HEK293 (cell line): Measurements from ENCODE around the gene ZNF329.
A peak's percentile ranks its signal among the peaks of the same experiment; 100 is the strongest.

Source experiments
- BCL6B ChIP-seq: fragments of 450-650 bp; formaldehyde crosslinking; IDR thresholded peaks from 2 replicates; pipeline ENCODE4 v1.5.1; 2017; ENCODE audit warnings: missing biosample characterization, missing genetic modification characterization
- EGR2 ChIP-seq: fragments of 450-650 bp; formaldehyde crosslinking; IDR thresholded peaks from 2 replicates; pipeline ENCODE4 v1.5.1; 2016; ENCODE audit warnings: low read depth, missing biosample characterization, missing genetic modification characterization
- HOXA7 ChIP-seq: sonication (generic); formaldehyde crosslinking; IDR thresholded peaks from 2 replicates; pipeline ENCODE4 v1.8.1; 2022; ENCODE audit warnings: missing genetic modification reagents, borderline replicate concordance
- HOXC10 ChIP-seq: sonication (generic); formaldehyde crosslinking; IDR thresholded peaks from 2 replicates; pipeline ENCODE4 v1.8.1; 2023; ENCODE audit warnings: mild to moderate bottlenecking, missing genetic modification reagents
- KLF8 ChIP-seq: fragments of 450-650 bp; formaldehyde crosslinking; IDR thresholded peaks from 2 replicates; pipeline ENCODE4 v1.5.1; 2016; ENCODE audit warnings: missing biosample characterization, missing genetic modification characterization
- RBAK ChIP-seq: fragments of 450-650 bp; formaldehyde crosslinking; IDR thresholded peaks from 2 replicates; pipeline ENCODE4 v1.5.1; 2016; ENCODE audit warnings: missing biosample characterization, missing genetic modification characterization
- SCRT2 ChIP-seq: fragments of 450-650 bp; formaldehyde crosslinking; IDR thresholded peaks from 2 replicates; pipeline ENCODE4 v1.5.1; 2016; ENCODE audit warnings: missing biosample characterization, missing genetic modification characterization
- SP2 ChIP-seq: fragments of 450-650 bp; formaldehyde crosslinking; IDR thresholded peaks from 2 replicates; pipeline ENCODE4 v1.5.1; 2016; ENCODE audit warnings: missing biosample characterization, missing genetic modification characterization
- TRIM28 ChIP-seq: IDR thresholded peaks from 2 replicates; pipeline ENCODE4 v1.6.1; 2011; ENCODE audit warnings: low read length, control low read depth, borderline replicate concordance
- ZBTB1 ChIP-seq: fragments of 450-650 bp; formaldehyde crosslinking; IDR thresholded peaks from 2 replicates; pipeline ENCODE4 v1.5.1; 2016; ENCODE audit warnings: missing biosample characterization, missing genetic modification characterization
- ZBTB21 ChIP-seq: fragments of 450-650 bp; formaldehyde crosslinking; IDR thresholded peaks from 2 replicates; pipeline ENCODE4 v1.5.1; 2017; ENCODE audit warnings: missing biosample characterization, missing genetic modification characterization
- ZBTB44 ChIP-seq: fragments of 450-650 bp; IDR thresholded peaks from 2 replicates; pipeline ENCODE4 v1.5.1; 2018; ENCODE audit warnings: missing biosample characterization, mild to moderate bottlenecking, missing genetic modification characterization
- ZFHX2 ChIP-seq: fragments of 450-650 bp; formaldehyde crosslinking; conservative IDR thresholded peaks from 2 replicates; pipeline ENCODE4 v1.5.1; 2016; ENCODE audit warnings: missing biosample characterization, missing genetic modification characterization
- ZFP69B ChIP-seq: fragments of 450-650 bp; formaldehyde crosslinking; IDR thresholded peaks from 2 replicates; pipeline ENCODE4 v1.5.1; 2016; ENCODE audit warnings: missing biosample characterization, missing genetic modification characterization
- ZNF155 ChIP-seq: fragments of 450-650 bp; formaldehyde crosslinking; IDR thresholded peaks from 2 replicates; pipeline ENCODE4 v1.5.1; 2016; ENCODE audit warnings: missing biosample characterization, missing genetic modification characterization
- ZNF184 ChIP-seq: fragments of 450-650 bp; IDR thresholded peaks from 2 replicates; pipeline ENCODE4 v1.5.1; 2018; ENCODE audit warnings: missing biosample characterization, mild to moderate bottlenecking, missing genetic modification characterization
- ZNF211 ChIP-seq: fragments of 450-650 bp; formaldehyde crosslinking; IDR thresholded peaks from 2 replicates; pipeline ENCODE4 v1.5.1; 2016; ENCODE audit warnings: low read depth, missing biosample characterization, missing genetic modification characterization
- ZNF239 ChIP-seq: fragments of 450-650 bp; formaldehyde crosslinking; IDR thresholded peaks from 2 replicates; pipeline ENCODE4 v1.5.1; 2016; ENCODE audit warnings: missing biosample characterization, missing genetic modification characterization
- ZNF26 ChIP-seq: fragments of 450-650 bp; formaldehyde crosslinking; IDR thresholded peaks from 2 replicates; pipeline ENCODE4 v1.5.1; 2016; ENCODE audit warnings: missing biosample characterization, missing genetic modification characterization
- ZNF274 ChIP-seq, 2 experiments: fragments of 200-500 bp in 1 of 2; fragments of 450-650 bp in 1 of 2; sonication (Bioruptor generic) in 1 of 2; formaldehyde crosslinking in 1 of 2; IDR thresholded peaks; 2 replicates each; pipeline versions ENCODE4 v1.5.1 to v1.6.1; 2014 to 2016; ENCODE audit warnings: borderline replicate concordance in 1 of 2, inconsistent platforms in 1 of 2, low read length in 1 of 2, missing biosample characterization in 1 of 2, missing genetic modification characterization in 1 of 2
- ZNF280D ChIP-seq: fragments of 450-650 bp; formaldehyde crosslinking; IDR thresholded peaks from 2 replicates; pipeline ENCODE4 v1.5.1; 2016; ENCODE audit warnings: missing biosample characterization, missing genetic modification characterization
- ZNF394 ChIP-seq: fragments of 450-650 bp; formaldehyde crosslinking; IDR thresholded peaks from 2 replicates; pipeline ENCODE4 v1.5.1; 2016; ENCODE audit warnings: missing biosample characterization, missing genetic modification characterization, mild to moderate bottlenecking, moderate library complexity, borderline replicate concordance
- ZNF488 ChIP-seq: fragments of 450-650 bp; formaldehyde crosslinking; IDR thresholded peaks from 2 replicates; pipeline ENCODE4 v1.5.1; 2016; ENCODE audit warnings: missing biosample characterization, missing genetic modification characterization
- ZNF514 ChIP-seq: fragments of 450-650 bp; formaldehyde crosslinking; IDR thresholded peaks from 2 replicates; pipeline ENCODE4 v1.5.1; 2016; ENCODE audit warnings: missing biosample characterization, missing genetic modification characterization
- ZNF560 ChIP-seq: fragments of 450-650 bp; formaldehyde crosslinking; IDR thresholded peaks from 2 replicates; pipeline ENCODE4 v1.5.1; 2017; ENCODE audit warnings: missing biosample characterization, missing genetic modification characterization, borderline replicate concordance
- ZNF571 ChIP-seq: fragments of 450-650 bp; formaldehyde crosslinking; IDR thresholded peaks from 2 replicates; pipeline ENCODE4 v1.5.0; 2017; ENCODE audit warnings: missing biosample characterization, missing genetic modification characterization
- ZNF621 ChIP-seq: fragments of 450-650 bp; formaldehyde crosslinking; IDR thresholded peaks from 2 replicates; pipeline ENCODE4 v1.5.1; 2017; ENCODE audit warnings: missing biosample characterization, missing genetic modification characterization
- ZNF623 ChIP-seq: fragments of 450-650 bp; formaldehyde crosslinking; IDR thresholded peaks from 2 replicates; pipeline ENCODE4 v1.5.1; 2016; ENCODE audit warnings: missing biosample characterization, missing genetic modification characterization
- ZNF692 ChIP-seq: fragments of 450-650 bp; formaldehyde crosslinking; IDR thresholded peaks from 2 replicates; pipeline ENCODE4 v1.5.1; 2016; ENCODE audit warnings: missing biosample characterization, missing genetic modification characterization
- ZNF701 ChIP-seq: fragments of 450-650 bp; formaldehyde crosslinking; IDR thresholded peaks from 2 replicates; pipeline ENCODE4 v1.5.1; 2016; ENCODE audit warnings: missing biosample characterization, missing genetic modification characterization
- ZNF76 ChIP-seq: fragments of 450-650 bp; formaldehyde crosslinking; IDR thresholded peaks from 2 replicates; pipeline ENCODE4; 2016; ENCODE audit warnings: low read depth, missing biosample characterization, missing genetic modification characterization, borderline replicate concordance
- ZSCAN30 ChIP-seq: fragments of 450-650 bp; IDR thresholded peaks from 2 replicates; pipeline ENCODE4 v1.5.1; 2018; ENCODE audit warnings: missing biosample characterization, mild to moderate bottlenecking, missing genetic modification characterization, moderate library complexity

The ZNF329 gene

GRCh38 chr19:58182577-58182988, 32.0 kb upstream of the ZNF329 start (continued):
- TF ChIP-seq ZNF184 (tag by site-specific recombination) = no peak
- TF ChIP-seq SP2 (tag by site-specific recombination) = no peak
- no peak; the same call in 1 of the 2 replicates for TF ChIP-seq RBAK
- no peak for TF ChIP-seq ZNF26 (tag by site-specific recombination)
- TF ChIP-seq ZNF692 (tag by site-specific recombination) = no peak
- TF ChIP-seq ZNF394 (tag by site-specific recombination) = no peak
- no peak for TF ChIP-seq ZNF274 (IDR thresholded peaks at IDR 0.05; ENCODE audit: low read length)
- TF ChIP-seq ZNF274 (tag by site-specific recombination; IDR thresholded peaks at IDR 0.05; ENCODE audit: borderline replicate concordance) = no peak
- no peak for TF ChIP-seq ZBTB21 (tag by site-specific recombination)
- no peak for TF ChIP-seq ZNF701 (tag by site-specific recombination)
- TF ChIP-seq EGR2 (tag by site-specific recombination) = no peak
- no peak for TF ChIP-seq ZNF560 (tag by site-specific recombination)
- no peak for TF ChIP-seq SCRT2 (tag by site-specific recombination)
- no peak for TF ChIP-seq ZNF76
- no peak for TF ChIP-seq ZFHX2 (tag by site-specific recombination)
- no peak for TF ChIP-seq ZNF155 (tag by site-specific recombination)
- TF ChIP-seq HOXA7 = no peak
- TF ChIP-seq ZNF488 (tag by site-specific recombination) = no peak
- TF ChIP-seq TRIM28 = no peak
- 0 out of 2 replicates have a peak, but pooled peaks have one; percentile 29 for TF ChIP-seq ZFP69B (tag by site-specific recombination)
- no peak for TF ChIP-seq ZNF571 (tag by site-specific recombination)
- TF ChIP-seq HOXC10 = 0 out of 2 replicates have a peak, but pooled peaks have one; percentile 12
- TF ChIP-seq ZNF514 = no peak
- TF ChIP-seq BCL6B (tag by site-specific recombination) = no peak
- TF ChIP-seq ZBTB1 (tag by site-specific recombination) = no peak
- no peak for TF ChIP-seq ZNF239 (tag by site-specific recombination)
- TF ChIP-seq ZNF280D (tag by site-specific recombination) = 0 out of 2 replicates have a peak, but pooled peaks have one; percentile 27
- TF ChIP-seq ZBTB44 (tag by site-specific recombination) = no peak
- TF ChIP-seq ZNF211 (tag by site-specific recombination) = 0 out of 2 replicates have a peak, but pooled peaks have one; percentile 17
- TF ChIP-seq ZNF621 (tag by site-specific recombination) = no peak
- TF ChIP-seq ZSCAN30 (tag by site-specific recombination) = no peak
- TF ChIP-seq KLF8 (tag by site-specific recombination) = no peak
- no peak for TF ChIP-seq ZNF623
